HUES64 (cell line): ENCODE results near the gene NETO2.
"Not testable (repeated sequence)": the region's sequence is repeated elsewhere in the genome, so short reads cannot be mapped to it uniquely, and the experiment has no call there.

Experiments
- H3K27ac ChIP-seq: 2 replicates; pipeline ENCODE4 v1.7.0; 2013; ENCODE audit warnings: low read depth, low read length, inconsistent platforms
- H3K27me3 ChIP-seq: 2 replicates; pipeline ENCODE4 v1.6.1; 2013; ENCODE audit warnings: mild to moderate bottlenecking, low read length; ENCODE audit not compliant: insufficient read depth
- H3K36me3 ChIP-seq: 2 replicates; pipeline ENCODE4 v1.6.1; 2013; ENCODE audit warnings: mild to moderate bottlenecking, low read length; ENCODE audit not compliant: insufficient read depth
- H3K4me1 ChIP-seq: 2 replicates; pipeline ENCODE4 v1.6.1; 2013; ENCODE audit warnings: mild to moderate bottlenecking, low read length, moderate library complexity; ENCODE audit not compliant: insufficient read depth
- H3K4me3 ChIP-seq: 2 replicates; pipeline ENCODE4 v1.5.1; 2013; ENCODE audit warnings: mild to moderate bottlenecking, low read length, moderate library complexity
- H3K9ac ChIP-seq: 2 replicates; pipeline ENCODE4 v1.6.1; 2013; ENCODE audit warnings: mild to moderate bottlenecking, low read depth, low read length
- H3K9me3 ChIP-seq: 2 replicates; pipeline ENCODE4 v1.6.1; 2013; ENCODE audit warnings: low read depth, low read length; ENCODE audit not compliant: insufficient read depth
- WGBS: fragments of 150-250, 120-280 bp; methylation state at CpG from one replicate; pipeline ENCODE4 v1.1.7; 2013; ENCODE audit warnings: missing lambda C conversion rate; 5-methylcytosine and 5-hydroxymethylcytosine counted together

Gene NETO2

GRCh38 chr16:47132308-47132707 is 11.4 kb downstream of the NETO2 start:
- Histone ChIP-seq H3K4me3 (no peak overlapping the region), H3K27ac (no peak overlapping the region), H3K27me3 (no peaks in the 10 kb centered on the region), H3K9me3 (no peaks in the 10 kb centered on the region), H3K36me3 (peaks cover 7% of the 10 kb centered on the region; the same call in 1 of the 2 replicates), H3K9ac (no peak overlapping the region), H3K4me1 (peaks cover 11% of the 10 kb centered on the region)

- Histone ChIP-seq H3K27me3 (no peaks in the 10 kb centered on the region), H3K4me3 (no peak overlapping the region), H3K36me3 (peaks cover 7% of the 10 kb centered on the region; the same call in 1 of the 2 replicates), H3K4me1 (peaks cover 11% of the 10 kb centered on the region), H3K9ac (peak overlapping the region; percentile 51; the same call in 1 of the 2 replicates), H3K27ac (peak overlapping the region; percentile 42), H3K9me3 (no peaks in the 10 kb centered on the region)
- 56% methylated on average over 6 of the region's 7 CpGs for WGBS
Observed at GRCh38 chr16:47129755-47130435, 13.8 kb downstream of the NETO2 start.

- Histone ChIP-seq H3K4me3 (no peak overlapping the region), H3K36me3 (peaks cover 8% of the 10 kb centered on the region; the same call in 1 of the 2 replicates), H3K4me1 (peaks cover 11% of the 10 kb centered on the region), H3K27ac (no peak overlapping the region), H3K9me3 (no peaks in the 10 kb centered on the region), H3K27me3 (no peaks in the 10 kb centered on the region), H3K9ac (no peak overlapping the region)
- 92% methylated on average over 3 of the region's 3 CpGs for WGBS
Observed at GRCh38 chr16:47127541-47127940, 16.2 kb downstream of the NETO2 start.

- Histone ChIP-seq H3K36me3 (peaks cover 20% of the 10 kb centered on the region; the same call in 1 of the 2 replicates), H3K27me3 (no peaks in the 10 kb centered on the region), H3K27ac (no peak overlapping the region), H3K9me3 (no peaks in the 10 kb centered on the region), H3K9ac (no peak overlapping the region), H3K4me1 (peaks cover 11% of the 10 kb centered on the region), H3K4me3 (no peak overlapping the region)
- 97% methylated on average over 3 of the region's 4 CpGs for WGBS
Observed at GRCh38 chr16:47125757-47126156, 18.0 kb downstream of the NETO2 start.

- H3K9ac ChIP-seq: no peak overlapping the region
- 97% methylated on average over 2 of the region's 2 CpGs for WGBS
- H3K9me3 ChIP-seq: no peaks in the 10 kb centered on the region
- no peaks in the 10 kb centered on the region for H3K4me1 ChIP-seq
- H3K27me3 ChIP-seq: no peaks in the 10 kb centered on the region
- H3K36me3 ChIP-seq: peaks cover 36% of the 10 kb centered on the region; the same call in 1 of the 2 replicates
- H3K27ac ChIP-seq: no peak overlapping the region
- no peak overlapping the region for H3K4me3 ChIP-seq
Observed at GRCh38 chr16:47113130-47113529, 30.6 kb downstream of the NETO2 start.

- no peaks in the 10 kb centered on the region for H3K9me3 ChIP-seq
- no peaks in the 10 kb centered on the region for H3K4me1 ChIP-seq
- peaks cover 43% of the 10 kb centered on the region; the same call in 1 of the 2 replicates for H3K36me3 ChIP-seq
- H3K4me3 ChIP-seq: no peak overlapping the region
- no peaks in the 10 kb centered on the region for H3K27me3 ChIP-seq
- H3K27ac ChIP-seq: no peak overlapping the region
- 100% methylated on average over 3 of the region's 3 CpGs for WGBS
- no peak overlapping the region for H3K9ac ChIP-seq
Observed at GRCh38 chr16:47110939-47111338, 32.8 kb downstream of the NETO2 start.

- Histone ChIP-seq H3K36me3 (peaks cover 44% of the 10 kb centered on the region; the same call in 1 of the 2 replicates), H3K4me3 (no peak overlapping the region), H3K4me1 (no peaks in the 10 kb centered on the region), H3K27ac (no peak overlapping the region), H3K9me3 (no peaks in the 10 kb centered on the region), H3K27me3 (no peaks in the 10 kb centered on the region), H3K9ac (no peak overlapping the region)
- WGBS: 93% methylated on average over 5 of the region's 5 CpGs
Observed at GRCh38 chr16:47109361-47109760, 34.4 kb downstream of the NETO2 start.

GRCh38 chr16:47102921-47103320 is 40.8 kb downstream of the NETO2 start:
- H3K9ac ChIP-seq, H3K9me3 ChIP-seq, H3K27ac ChIP-seq, H3K27me3 ChIP-seq, H3K4me1 ChIP-seq, H3K4me3 ChIP-seq: not testable (repeated sequence)
- peaks cover 24% of the 10 kb centered on the region; the same call in 1 of the 2 replicates for H3K36me3 ChIP-seq
- 95% methylated on average over 4 of the region's 4 CpGs for WGBS

- WGBS: 67% methylated on average over 6 of the region's 6 CpGs
- not testable (repeated sequence) for H3K9ac ChIP-seq, H3K36me3 ChIP-seq
Observed at GRCh38 chr16:47097154-47097553, 46.6 kb downstream of the NETO2 start.

GRCh38 chr16:47096297-47096696 is 47.4 kb downstream of the NETO2 start:
- H3K4me1 ChIP-seq: 0 out of 2 replicates have a peak, but pooled peaks cover 3% of the 10 kb centered on the region
- peaks cover 4% of the 10 kb centered on the region; the same call in 1 of the 2 replicates for H3K36me3 ChIP-seq
- H3K27ac ChIP-seq: no peak overlapping the region
- no peak overlapping the region for H3K4me3 ChIP-seq
- H3K9ac ChIP-seq: no peak overlapping the region
- H3K9me3 ChIP-seq: no peaks in the 10 kb centered on the region
- no peaks in the 10 kb centered on the region for H3K27me3 ChIP-seq
- 100% methylated on average over 1 of the region's 1 CpG for WGBS

More at GRCh38 chr16:47097154-47097553, 46.6 kb downstream of the NETO2 start:
- H3K9me3 ChIP-seq, H3K27me3 ChIP-seq, H3K4me1 ChIP-seq, H3K4me3 ChIP-seq, H3K27ac ChIP-seq: not testable (repeated sequence)

- Histone ChIP-seq H3K36me3 (peaks cover 31% of the 10 kb centered on the region; the same call in 1 of the 2 replicates), H3K27ac (no peak overlapping the region), H3K9ac (no peak overlapping the region), H3K4me3 (no peak overlapping the region), H3K9me3 (no peaks in the 10 kb centered on the region), H3K4me1 (peaks cover 14% of the 10 kb centered on the region), H3K27me3 (no peaks in the 10 kb centered on the region)
- WGBS: 93% methylated on average over 6 of the region's 6 CpGs
Observed at GRCh38 chr16:47084198-47084597, 59.5 kb downstream of the NETO2 start.
